Cardiac atrium fibroblast (primary cell): ENCODE data around the gene REXO4. TPM values are rescaled to one million over a fixed set of nuclear protein-coding genes. Genes with fewer than 3 reads are reported as not detected.

Source experiments
- total RNA-seq: library from RNA; depleted of rRNA; stranded (reverse); fragments of >200 nt; gene quantifications from 2 replicates; pipeline ENCODE4 v1.2.3, GENCODE V29; 2015

Gene REXO4, protein sequence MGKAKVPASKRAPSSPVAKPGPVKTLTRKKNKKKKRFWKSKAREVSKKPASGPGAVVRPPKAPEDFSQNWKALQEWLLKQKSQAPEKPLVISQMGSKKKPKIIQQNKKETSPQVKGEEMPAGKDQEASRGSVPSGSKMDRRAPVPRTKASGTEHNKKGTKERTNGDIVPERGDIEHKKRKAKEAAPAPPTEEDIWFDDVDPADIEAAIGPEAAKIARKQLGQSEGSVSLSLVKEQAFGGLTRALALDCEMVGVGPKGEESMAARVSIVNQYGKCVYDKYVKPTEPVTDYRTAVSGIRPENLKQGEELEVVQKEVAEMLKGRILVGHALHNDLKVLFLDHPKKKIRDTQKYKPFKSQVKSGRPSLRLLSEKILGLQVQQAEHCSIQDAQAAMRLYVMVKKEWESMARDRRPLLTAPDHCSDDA
- total RNA-seq = 17.9 and 25.1 TPM in 2 replicates

DNA sequence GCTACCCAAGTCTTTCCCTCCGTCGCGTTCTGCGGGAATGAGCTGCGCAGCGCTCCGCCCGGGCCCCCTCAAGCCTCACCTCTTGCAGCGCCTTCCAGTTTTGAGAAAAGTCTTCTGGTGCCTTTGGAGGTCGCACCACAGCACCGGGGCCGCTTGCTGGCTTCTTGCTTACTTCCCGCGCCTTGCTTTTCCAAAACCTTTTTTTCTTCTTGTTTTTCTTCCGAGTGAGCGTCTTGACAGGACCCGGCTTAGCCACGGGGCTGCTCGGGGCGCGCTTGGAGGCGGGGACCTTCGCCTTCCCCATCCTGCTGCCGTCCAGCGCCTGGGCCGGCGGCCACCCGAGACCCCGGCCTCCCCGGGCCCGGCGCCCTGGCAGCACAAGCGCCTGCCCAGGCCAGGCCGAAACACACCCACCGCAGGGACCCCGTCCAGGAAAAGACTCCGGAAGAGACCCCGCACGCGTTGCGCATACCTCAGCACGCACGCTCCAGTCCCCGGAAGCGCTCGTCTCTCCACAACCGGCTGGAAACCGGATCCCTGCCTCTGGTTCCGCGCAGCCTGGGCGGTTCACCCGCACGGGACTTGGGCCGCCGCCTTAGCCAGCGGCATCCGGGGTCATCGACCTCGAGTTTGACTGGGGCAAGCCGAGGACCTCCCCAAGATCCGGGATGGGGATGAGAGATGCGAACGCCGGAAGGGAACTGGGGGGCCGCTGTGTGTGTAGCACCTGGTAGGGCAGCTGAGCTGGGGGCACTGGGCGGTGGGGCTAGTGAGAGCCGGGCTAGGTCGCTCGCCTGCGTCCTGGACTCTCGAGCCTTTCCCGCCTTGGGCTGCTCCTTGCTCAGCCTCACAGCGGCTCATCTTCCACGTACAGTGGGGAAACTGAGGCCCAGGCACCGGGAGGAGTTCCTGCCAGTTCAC lies at the start of gene REXO4:
Gene REXO4 (minus strand): TSS at position 470 of the 921 bp plus-strand sequence. CDS start 166 bp downstream, at position 304.

DNA sequence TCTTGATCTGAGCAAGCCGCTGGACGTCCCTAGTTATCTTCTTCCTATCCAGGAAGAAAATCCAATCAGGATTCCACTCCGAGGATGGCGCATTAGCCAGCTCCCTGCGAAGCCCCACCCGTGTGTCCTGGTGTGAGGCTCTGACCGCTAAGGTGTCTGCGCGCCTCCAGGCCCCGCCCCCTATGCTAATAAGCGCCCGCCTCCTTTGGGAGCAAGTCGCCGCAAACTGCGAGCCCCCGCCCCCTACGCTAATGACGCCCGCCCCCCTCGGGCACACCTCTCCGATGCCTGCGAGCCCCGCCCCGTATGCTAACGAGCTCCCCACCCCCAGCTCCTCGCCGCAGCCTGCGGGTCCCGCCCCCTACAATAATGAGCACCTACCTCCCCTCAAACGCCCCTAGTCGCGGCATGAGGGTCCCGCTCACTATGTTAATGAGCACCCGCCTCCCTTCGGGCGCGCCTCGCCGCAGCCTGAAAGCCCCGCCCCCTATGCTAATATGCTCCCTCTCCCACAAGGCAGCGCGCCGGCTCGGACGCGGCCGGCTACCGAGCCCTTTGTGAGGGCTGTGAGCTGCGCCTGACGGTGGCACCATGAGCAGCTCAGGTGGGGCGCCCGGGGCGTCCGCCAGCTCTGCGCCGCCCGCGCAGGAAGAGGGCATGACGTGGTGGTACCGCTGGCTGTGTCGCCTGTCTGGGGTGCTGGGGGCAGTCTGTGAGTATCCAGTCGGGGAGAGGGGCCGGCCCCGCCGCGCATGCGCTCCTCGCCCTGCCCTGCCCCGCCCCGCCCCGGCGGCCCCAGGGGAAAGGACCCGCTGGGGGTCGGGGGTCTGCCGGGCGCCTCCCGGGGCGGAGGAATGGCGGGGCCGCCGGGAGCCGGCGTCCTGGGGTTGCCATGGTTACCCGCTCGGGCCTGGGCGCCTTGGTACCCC lies 41.9 kb upstream of the REXO4 start, which contains the start of gene CACFD1:
Gene CACFD1 (plus strand): TSS at position 503 of the 929 bp plus-strand sequence. CDS start 89 bp downstream, at position 592.

DNA sequence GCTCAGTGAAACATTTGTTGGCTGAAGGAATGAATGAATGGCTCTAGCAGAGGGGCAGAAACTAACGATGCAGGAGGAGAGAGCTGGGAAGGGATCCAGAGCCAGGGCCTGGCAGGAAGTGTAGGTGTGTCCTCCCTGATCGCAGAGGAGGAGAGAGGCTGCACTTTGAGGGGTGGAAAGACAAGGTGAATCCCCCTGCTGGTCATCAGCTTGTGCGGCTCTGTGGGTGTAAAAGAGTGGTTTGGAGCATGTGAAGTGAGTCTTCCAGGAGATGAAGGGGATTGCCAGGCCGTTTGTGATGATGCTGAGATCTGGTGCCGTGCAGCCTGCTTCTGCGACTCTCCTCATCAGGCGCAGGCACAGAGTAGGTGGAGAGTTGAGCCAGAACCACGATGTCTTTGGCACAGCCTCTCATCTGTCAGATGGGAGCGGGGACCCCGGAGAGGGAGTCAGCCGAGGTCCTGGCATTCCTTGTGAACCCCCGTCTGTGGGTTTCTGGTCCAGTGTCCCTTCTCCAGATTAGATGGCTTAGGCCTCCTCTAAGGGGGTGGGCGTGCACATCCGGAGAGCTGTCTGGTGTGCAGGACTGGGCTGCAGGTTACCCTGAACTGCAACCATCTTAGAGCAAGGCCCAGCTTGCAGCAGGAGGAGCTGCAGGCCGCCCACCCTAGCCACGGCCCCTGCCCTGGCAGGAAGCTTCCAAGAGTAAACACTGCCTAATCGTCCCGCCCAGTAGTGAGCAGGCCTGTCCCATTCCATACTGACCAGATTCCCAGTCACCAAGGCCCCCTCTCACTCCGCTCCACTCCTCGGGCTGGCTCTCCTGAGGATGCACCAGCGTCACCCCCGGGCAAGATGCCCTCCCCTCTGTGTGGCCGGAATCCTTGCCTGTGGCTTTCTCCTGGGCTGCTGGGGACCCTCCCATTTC lies 4.1 kb upstream of the REXO4 start, which contains the start of gene ADAMTS13:
Gene ADAMTS13 (plus strand): TSS at position 753 of the 928 bp plus-strand sequence. CDS start 77 bp downstream, at position 830.

DNA sequence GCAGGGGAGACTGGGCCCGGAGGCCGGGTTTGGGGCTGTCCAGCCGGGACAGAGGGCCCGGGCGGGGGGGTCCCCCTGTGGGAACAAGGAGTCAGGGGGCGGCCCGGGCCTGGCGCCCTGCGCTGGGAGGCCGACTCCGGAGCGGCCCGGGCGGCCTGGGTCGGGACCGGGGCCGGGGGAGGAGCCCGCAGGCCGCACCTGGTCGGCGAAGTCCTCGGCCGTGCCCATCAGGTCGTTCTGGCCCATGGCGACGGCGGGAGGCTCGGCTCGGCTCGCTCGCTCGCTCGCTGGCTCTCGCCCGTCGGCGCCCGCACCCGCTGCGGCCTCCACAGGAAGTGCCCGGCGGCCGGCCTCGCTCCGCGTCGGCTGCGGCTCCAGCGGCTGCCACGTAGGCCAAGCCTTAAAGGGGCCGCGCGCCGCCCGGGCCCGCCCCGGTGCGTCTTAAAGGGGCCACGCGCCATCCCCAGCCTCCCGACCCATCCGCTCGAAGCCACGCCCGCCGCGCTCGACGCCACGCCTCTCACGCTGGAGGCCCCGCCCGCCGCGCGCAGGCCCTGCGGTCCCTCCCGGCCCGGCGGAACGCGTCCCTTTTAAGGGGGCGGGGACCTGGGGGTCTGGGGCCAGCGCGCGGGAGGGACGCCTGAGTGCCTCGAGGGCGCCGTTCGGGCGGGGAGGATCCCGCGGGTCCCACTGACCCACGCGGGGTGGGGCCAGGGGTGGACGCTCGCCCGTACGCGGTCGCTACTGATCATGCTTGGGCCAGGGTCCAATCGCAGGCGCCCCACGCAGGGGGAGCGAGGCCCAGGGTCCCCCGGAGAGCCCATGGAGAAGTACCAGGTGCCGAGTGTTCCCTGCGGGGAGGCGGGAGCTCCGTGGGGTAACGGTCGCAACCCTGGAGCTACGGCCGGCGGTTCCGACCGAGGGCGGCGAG lies 41.8 kb downstream of the REXO4 start, which contains the start of the genes STKLD1 and SURF4:
Gene STKLD1 (plus strand): TSS at position 643 of the 931 bp plus-strand sequence. CDS start 108 bp downstream, at position 751.
Gene SURF4 (minus strand): TSS at position 337 of the 931 bp plus-strand sequence. CDS start 91 bp downstream, at position 246.

DNA sequence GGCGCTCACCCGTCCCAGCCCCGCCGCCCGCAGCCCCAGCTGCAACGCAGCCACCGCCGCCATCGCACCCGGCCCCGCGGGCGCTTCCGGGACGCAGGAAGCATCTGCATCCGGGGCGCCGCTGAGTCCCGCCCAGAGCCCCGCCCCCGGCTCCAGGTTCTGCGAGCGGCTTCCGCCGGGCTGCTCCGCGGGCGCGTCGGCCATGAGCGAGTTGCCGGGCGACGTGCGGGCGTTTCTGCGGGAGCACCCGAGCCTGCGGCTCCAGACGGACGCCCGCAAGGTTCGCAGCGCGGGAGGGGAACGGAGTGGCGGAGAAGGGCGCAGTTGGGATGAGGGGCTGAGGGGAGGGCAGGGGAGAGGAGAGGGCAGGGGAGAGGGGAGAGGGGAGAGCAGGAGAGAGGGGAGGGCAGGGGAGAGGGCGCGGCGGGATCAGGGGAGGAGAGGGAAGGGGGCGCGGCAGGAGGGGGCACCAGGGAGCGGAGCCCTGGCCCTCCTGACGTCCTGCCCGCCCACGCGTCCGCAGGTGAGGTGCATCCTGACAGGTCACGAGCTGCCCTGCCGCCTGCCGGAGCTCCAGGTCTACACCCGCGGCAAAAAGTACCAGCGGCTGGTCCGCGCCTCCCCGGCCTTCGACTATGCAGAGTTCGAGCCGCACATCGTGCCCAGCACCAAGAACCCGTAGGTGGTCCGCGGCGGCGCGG lies 61.3 kb downstream of the REXO4 start, which contains the start of the genes SURF1 and SURF2:
Gene SURF1 (minus strand): TSS at position 97 of the 701 bp plus-strand sequence. CDS start 34 bp downstream, at position 63.
Gene SURF2 (plus strand): TSS at position 160 of the 701 bp plus-strand sequence. CDS start 43 bp downstream, at position 203.

Other genes starting within 250 kb of the REXO4 start
- gene OBP2B, start 208.8 kb downstream of the REXO4 start, total RNA-seq = not detected in 2 replicates
- gene ABO, start 142.8 kb downstream of the REXO4 start, total RNA-seq = not detected in 2 replicates
- gene SURF6, start 81.8 kb downstream of the REXO4 start, total RNA-seq = 14.3 and 23.1 TPM in 2 replicates
- 20.7 and 30.9 TPM in 2 replicates for gene MED22, start 69.9 kb downstream of the REXO4 start, total RNA-seq
- 2,808 and 3,173 TPM in 2 replicates for gene RPL7A, start 69.8 kb downstream of the REXO4 start, total RNA-seq
- gene SURF1, start 61.5 kb downstream of the REXO4 start, total RNA-seq = 24.5 and 26.9 TPM in 2 replicates
- 8.7 and 27.4 TPM in 2 replicates for gene SURF2, start 61.5 kb downstream of the REXO4 start, total RNA-seq
- 391 and 461 TPM in 2 replicates for gene SURF4, start 42.0 kb downstream of the REXO4 start, total RNA-seq
- not detected in 2 replicates for gene STKLD1, start 41.6 kb downstream of the REXO4 start, total RNA-seq
- 1.4 and 1.5 TPM in 2 replicates for gene ADAMTS13, start 4.4 kb upstream of the REXO4 start, total RNA-seq
- 4.2 and 9.9 TPM in 2 replicates for gene CACFD1, start 42.0 kb upstream of the REXO4 start, total RNA-seq
- 50.4 and 66.9 TPM in 2 replicates for gene SLC2A6, start 61.1 kb upstream of the REXO4 start, total RNA-seq
- not detected in 2 replicates for gene MYMK, start 106.9 kb upstream of the REXO4 start, total RNA-seq
- 52.5 and 53.6 TPM in 2 replicates for gene ADAMTSL2, start 116.7 kb upstream of the REXO4 start, total RNA-seq
- gene FAM163B, start 191.4 kb upstream of the REXO4 start, total RNA-seq = 4.4 and 4.5 TPM in 2 replicates
- not detected in 2 replicates for gene DBH, start 218.4 kb upstream of the REXO4 start, total RNA-seq